ENCODE measurements around the gene CDHR2. TPM values are rescaled to one million over a fixed set of nuclear protein-coding genes. Genes with fewer than 3 reads are reported as not detected.

CDHR2 gene
- total RNA-seq, 2 donors from 2014 or later, result 0.37 to 0.89 TPM

DNA sequence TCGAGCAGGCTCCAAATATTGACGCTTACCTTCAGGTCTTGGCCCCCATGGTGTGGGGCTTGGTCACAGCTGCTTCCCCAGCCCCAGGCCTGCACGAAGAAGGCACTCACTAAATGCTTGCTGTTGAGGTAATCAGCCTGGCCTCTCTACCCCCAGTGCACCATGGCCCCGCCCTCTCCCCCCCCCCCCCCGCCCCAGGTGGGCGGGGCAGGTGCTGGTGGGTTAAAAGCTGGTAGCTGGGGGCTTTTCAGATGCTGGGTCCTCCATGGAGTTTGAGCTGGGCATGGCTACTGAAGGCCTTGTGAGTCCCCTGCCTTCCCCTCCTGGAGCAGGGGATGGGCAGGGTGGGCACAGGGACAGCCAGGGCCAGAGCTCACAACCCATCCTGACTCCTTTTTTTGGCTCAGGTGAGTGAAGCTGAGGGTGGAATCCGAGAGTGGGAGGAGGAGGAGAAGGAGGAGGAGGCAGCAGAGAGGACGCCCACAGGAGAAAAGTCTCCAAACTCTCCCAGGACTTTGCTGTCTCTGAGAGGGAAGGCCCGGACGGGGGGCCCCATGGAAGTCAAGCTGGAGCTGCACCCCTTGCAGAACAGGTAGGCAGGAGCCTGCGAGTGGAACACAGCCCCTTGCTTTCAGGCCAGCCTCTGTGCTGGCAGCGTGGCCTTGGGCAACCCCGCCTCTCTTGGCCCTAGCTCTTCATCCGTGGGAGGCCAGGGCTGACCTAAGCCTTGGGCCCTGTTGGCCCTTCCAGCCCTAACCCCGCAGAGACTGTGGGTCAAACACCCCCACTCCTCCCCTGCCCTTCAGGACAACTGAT, 93.7 kb downstream of the CDHR2 start:
- Histone ChIP-seq H3K27ac (ENCODE audit: low read depth, low read length) (no peak overlapping the region), H3K9ac (ENCODE audit: extremely low read depth, low read length, poor library complexity, severe bottlenecking) (no peak overlapping the region), H3K4me3 (ENCODE audit: low read length) (no peak overlapping the region), H3K9me3 (ENCODE audit: control insufficient read depth, low read length) (no peaks in the 10 kb centered on the region), H3K4me1 (ENCODE audit: control insufficient read depth, insufficient read depth, low read length) (no peaks in the 10 kb centered on the region), H3K27me3 (ENCODE audit: control insufficient read depth, insufficient read depth, low read length, poor library complexity, severe bottlenecking) (no peaks in the 10 kb centered on the region), H3K36me3 (ENCODE audit: control insufficient read depth, insufficient read depth, low read length) (no peaks in the 10 kb centered on the region)
- peaks cover 3% of the 10 kb centered on the region for H3K27me3 Mint-ChIP-seq (ENCODE audit: insufficient read depth)
- H3K36me3 Mint-ChIP-seq (ENCODE audit: low read depth), result no peaks in the 10 kb centered on the region
- peak; percentile 74 for DNase-seq
- H3K27ac Mint-ChIP-seq, result no peak overlapping the region
- 79% methylated on average over 6 to 12 of the region's 15 CpGs for WGBS, 2 experiments (ENCODE audit: insufficient coverage in 1 of 2, insufficient read length in 1 of 2)
- H3K9me3 Mint-ChIP-seq, result no peaks in the 10 kb centered on the region
- peaks cover 24% of the 10 kb centered on the region for H3K4me1 Mint-ChIP-seq
- TF ChIP-seq, protein P1, sequence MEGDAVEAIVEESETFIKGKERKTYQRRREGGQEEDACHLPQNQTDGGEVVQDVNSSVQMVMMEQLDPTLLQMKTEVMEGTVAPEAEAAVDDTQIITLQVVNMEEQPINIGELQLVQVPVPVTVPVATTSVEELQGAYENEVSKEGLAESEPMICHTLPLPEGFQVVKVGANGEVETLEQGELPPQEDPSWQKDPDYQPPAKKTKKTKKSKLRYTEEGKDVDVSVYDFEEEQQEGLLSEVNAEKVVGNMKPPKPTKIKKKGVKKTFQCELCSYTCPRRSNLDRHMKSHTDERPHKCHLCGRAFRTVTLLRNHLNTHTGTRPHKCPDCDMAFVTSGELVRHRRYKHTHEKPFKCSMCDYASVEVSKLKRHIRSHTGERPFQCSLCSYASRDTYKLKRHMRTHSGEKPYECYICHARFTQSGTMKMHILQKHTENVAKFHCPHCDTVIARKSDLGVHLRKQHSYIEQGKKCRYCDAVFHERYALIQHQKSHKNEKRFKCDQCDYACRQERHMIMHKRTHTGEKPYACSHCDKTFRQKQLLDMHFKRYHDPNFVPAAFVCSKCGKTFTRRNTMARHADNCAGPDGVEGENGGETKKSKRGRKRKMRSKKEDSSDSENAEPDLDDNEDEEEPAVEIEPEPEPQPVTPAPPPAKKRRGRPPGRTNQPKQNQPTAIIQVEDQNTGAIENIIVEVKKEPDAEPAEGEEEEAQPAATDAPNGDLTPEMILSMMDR (conservative IDR thresholded peaks at IDR 0.05), result no peak
- H3K4me3 Mint-ChIP-seq, result no peak overlapping the region

DNA sequence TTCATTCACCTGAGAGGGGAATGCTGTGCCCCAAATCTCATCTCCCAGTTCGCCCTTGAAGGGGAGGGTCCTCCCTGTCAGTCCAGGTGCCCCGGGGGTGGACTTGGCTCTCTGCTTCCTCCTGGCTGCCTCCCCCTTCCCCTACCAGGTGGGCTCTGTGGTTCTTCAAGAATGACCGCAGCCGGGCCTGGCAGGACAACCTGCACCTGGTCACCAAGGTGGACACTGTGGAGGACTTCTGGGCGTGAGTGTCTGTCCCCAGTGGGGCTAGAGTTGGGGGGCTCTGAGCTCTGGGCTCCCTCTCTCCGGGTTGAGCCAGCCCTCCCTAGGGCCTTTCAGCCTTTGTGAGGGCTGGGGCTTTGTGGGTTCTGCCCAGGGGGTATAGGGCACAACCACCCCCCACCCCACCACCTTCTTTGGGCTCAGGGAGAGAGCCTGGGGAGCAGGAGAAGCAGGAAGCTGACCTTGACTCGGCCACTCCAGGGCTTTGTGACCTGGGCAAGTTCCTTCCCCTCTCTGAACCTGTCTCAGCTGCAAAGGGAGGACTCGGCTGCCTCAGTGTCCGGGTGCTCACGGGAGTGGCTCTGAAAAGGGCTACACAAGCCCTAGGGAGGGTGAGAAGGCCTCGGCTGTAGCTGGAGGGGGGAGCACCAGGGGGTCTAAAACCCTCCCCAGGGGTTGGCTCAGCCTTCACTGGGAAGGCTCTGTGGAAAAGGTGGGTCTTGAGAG, 94.5 kb downstream of the CDHR2 start:
- H3K9me3 ChIP-seq (ENCODE audit: control insufficient read depth, low read length), result no peaks in the 10 kb centered on the region
- TF ChIP-seq, protein P1 (conservative IDR thresholded peaks at IDR 0.05), result no peak
- H3K27me3 ChIP-seq (ENCODE audit: control insufficient read depth, insufficient read depth, low read length, poor library complexity, severe bottlenecking), result no peaks in the 10 kb centered on the region
- H3K9me3 Mint-ChIP-seq, result no peaks in the 10 kb centered on the region
- no peaks in the 10 kb centered on the region for H3K27me3 Mint-ChIP-seq (ENCODE audit: insufficient read depth)
- H3K4me3 ChIP-seq (ENCODE audit: low read length), result no peak overlapping the region
- 80 to 87% methylated on average over 1 to 11 of the region's 11 CpGs for WGBS, 2 experiments (ENCODE audit: insufficient coverage in 1 of 2, insufficient read length in 1 of 2)
- H3K9ac ChIP-seq (ENCODE audit: extremely low read depth, low read length, poor library complexity, severe bottlenecking), result no peak overlapping the region
- H3K27ac Mint-ChIP-seq, result no peak overlapping the region
- no peak overlapping the region for H3K27ac ChIP-seq (ENCODE audit: low read depth, low read length)
- peak overlapping the region; percentile 24 for H3K4me3 Mint-ChIP-seq
- H3K36me3 Mint-ChIP-seq (ENCODE audit: low read depth), result no peaks in the 10 kb centered on the region
- peak; percentile 42 for DNase-seq
- no peaks in the 10 kb centered on the region for H3K36me3 ChIP-seq (ENCODE audit: control insufficient read depth, insufficient read depth, low read length)
- no peaks in the 10 kb centered on the region for H3K4me1 ChIP-seq (ENCODE audit: control insufficient read depth, insufficient read depth, low read length)
- H3K4me1 Mint-ChIP-seq, result peaks cover 28% of the 10 kb centered on the region

DNA sequence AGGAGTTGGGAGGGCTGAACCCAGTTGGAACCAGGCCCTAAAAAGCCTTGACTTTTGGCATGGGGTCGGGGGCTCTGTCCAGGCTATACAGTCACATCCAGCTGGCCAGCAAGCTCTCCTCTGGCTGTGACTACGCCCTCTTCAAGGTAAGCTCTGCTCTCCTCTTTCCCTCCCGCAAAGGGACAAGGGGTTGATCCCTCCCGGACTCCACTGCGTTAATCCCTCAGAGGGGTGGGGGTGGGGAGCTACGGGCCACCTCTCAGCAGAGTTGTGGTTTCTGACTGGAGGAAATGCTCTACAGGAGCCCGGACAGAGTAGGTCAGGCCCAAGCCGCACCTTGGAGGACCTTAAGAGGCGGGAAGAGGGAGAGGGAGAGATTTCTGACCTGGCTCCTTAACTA, 95.2 kb downstream of the CDHR2 start:
- Mint-ChIP-seq H3K27ac (no peak overlapping the region), H3K27me3 (ENCODE audit: insufficient read depth) (no peaks in the 10 kb centered on the region), H3K4me3 (peak overlapping the region; percentile 24), H3K9me3 (no peaks in the 10 kb centered on the region), H3K4me1 (peaks cover 29% of the 10 kb centered on the region), H3K36me3 (ENCODE audit: low read depth) (no peaks in the 10 kb centered on the region)
- DNase-seq, result no peak
- Histone ChIP-seq H3K36me3 (ENCODE audit: control insufficient read depth, insufficient read depth, low read length) (no peaks in the 10 kb centered on the region), H3K4me1 (ENCODE audit: control insufficient read depth, insufficient read depth, low read length) (no peaks in the 10 kb centered on the region), H3K9ac (ENCODE audit: extremely low read depth, low read length, poor library complexity, severe bottlenecking) (no peak overlapping the region), H3K9me3 (ENCODE audit: control insufficient read depth, low read length) (no peaks in the 10 kb centered on the region), H3K4me3 (ENCODE audit: low read length) (no peak overlapping the region), H3K27ac (ENCODE audit: low read depth, low read length) (no peak overlapping the region), H3K27me3 (ENCODE audit: control insufficient read depth, insufficient read depth, low read length, poor library complexity, severe bottlenecking) (no peaks in the 10 kb centered on the region)
- 68 to 100% methylated on average over 1 to 9 of the region's 9 CpGs for WGBS, 2 experiments (ENCODE audit: insufficient coverage in 1 of 2, insufficient read length in 1 of 2)
- TF ChIP-seq, protein P1 (conservative IDR thresholded peaks at IDR 0.05), result no peak

Measured in endodermal cell (in vitro differentiated cells).